Measurements from ENCODE around the gene EPN2.
"Not testable (repeated sequence)": the region's sequence is repeated elsewhere in the genome, so short reads cannot be mapped to it uniquely, and the experiment has no call there.

The EPN2 gene

GRCh38 chr17:19270704-19271611 is 33.8 kb downstream of the EPN2 start:
- Histone ChIP-seq H3K4me1 (ENCODE audit: control insufficient read depth, insufficient read depth, low read length) (peaks cover 42% of the 10 kb centered on the region), H3K4me3 (ENCODE audit: low read length) (no peak overlapping the region), H3K27me3 (replicated peaks; ENCODE audit: control insufficient read depth, insufficient read depth, low read length) (no peaks in the 10 kb centered on the region), H3K36me3 (ENCODE audit: control insufficient read depth, insufficient read depth, low read length, severe bottlenecking) (peaks cover 4% of the 10 kb centered on the region), H3K9me3 (ENCODE audit: control insufficient read depth, low read length) (no peaks in the 10 kb centered on the region), H3K9ac (ENCODE audit: low read length) (no peak overlapping the region)
- DNase-seq (ENCODE audit: low read depth), result no peak

- H3K27me3 ChIP-seq (replicated peaks; ENCODE audit: control insufficient read depth, insufficient read depth, low read length), result no peaks in the 10 kb centered on the region
- H3K9me3 ChIP-seq (ENCODE audit: control insufficient read depth, low read length), result no peaks in the 10 kb centered on the region
- DNase-seq (ENCODE audit: low read depth), result no peak
- peaks cover 4% of the 10 kb centered on the region for H3K36me3 ChIP-seq (ENCODE audit: control insufficient read depth, insufficient read depth, low read length, severe bottlenecking)
- H3K4me3 ChIP-seq (ENCODE audit: low read length), result no peak overlapping the region
- no peak overlapping the region for H3K9ac ChIP-seq (ENCODE audit: low read length)
- peaks cover 39% of the 10 kb centered on the region for H3K4me1 ChIP-seq (ENCODE audit: control insufficient read depth, insufficient read depth, low read length)
These were observed 34.7 kb downstream of the EPN2 start for GRCh38 chr17:19271780-19272357.

- H3K4me3 ChIP-seq (ENCODE audit: low read length), result no peak overlapping the region
- H3K27me3 ChIP-seq (replicated peaks; ENCODE audit: control insufficient read depth, insufficient read depth, low read length), result no peaks in the 10 kb centered on the region
- no peak for DNase-seq (ENCODE audit: low read depth)
- no peak overlapping the region for H3K9ac ChIP-seq (ENCODE audit: low read length)
- no peaks in the 10 kb centered on the region for H3K9me3 ChIP-seq (ENCODE audit: control insufficient read depth, low read length)
- peaks cover 37% of the 10 kb centered on the region for H3K4me1 ChIP-seq (ENCODE audit: control insufficient read depth, insufficient read depth, low read length)
- H3K36me3 ChIP-seq (ENCODE audit: control insufficient read depth, insufficient read depth, low read length, severe bottlenecking), result peaks cover 4% of the 10 kb centered on the region
These were observed 36.6 kb downstream of the EPN2 start for GRCh38 chr17:19273731-19274130.

GRCh38 chr17:19274893-19275292 is 37.7 kb downstream of the EPN2 start:
- Histone ChIP-seq H3K9ac (ENCODE audit: low read length) (no peak overlapping the region), H3K4me1 (ENCODE audit: control insufficient read depth, insufficient read depth, low read length) (peaks cover 38% of the 10 kb centered on the region), H3K27me3 (replicated peaks; ENCODE audit: control insufficient read depth, insufficient read depth, low read length) (no peaks in the 10 kb centered on the region), H3K4me3 (ENCODE audit: low read length) (no peak overlapping the region), H3K36me3 (ENCODE audit: control insufficient read depth, insufficient read depth, low read length, severe bottlenecking) (peaks cover 4% of the 10 kb centered on the region), H3K9me3 (ENCODE audit: control insufficient read depth, low read length) (no peaks in the 10 kb centered on the region)
- DNase-seq (ENCODE audit: low read depth), result no peak

- no peaks in the 10 kb centered on the region for H3K27me3 ChIP-seq (replicated peaks; ENCODE audit: control insufficient read depth, insufficient read depth, low read length)
- H3K4me1 ChIP-seq (ENCODE audit: control insufficient read depth, insufficient read depth, low read length), result peaks cover 45% of the 10 kb centered on the region
- H3K36me3 ChIP-seq (ENCODE audit: control insufficient read depth, insufficient read depth, low read length, severe bottlenecking), result peaks cover 4% of the 10 kb centered on the region
- no peak overlapping the region for H3K9ac ChIP-seq (ENCODE audit: low read length)
- DNase-seq (ENCODE audit: low read depth), result no peak
- H3K4me3 ChIP-seq (ENCODE audit: low read length), result no peak overlapping the region
- H3K9me3 ChIP-seq (ENCODE audit: control insufficient read depth, low read length), result no peaks in the 10 kb centered on the region
These were observed 38.4 kb downstream of the EPN2 start for GRCh38 chr17:19275457-19276127.

- H3K4me1 ChIP-seq (ENCODE audit: control insufficient read depth, insufficient read depth, low read length), result peaks cover 59% of the 10 kb centered on the region
- H3K36me3 ChIP-seq (ENCODE audit: control insufficient read depth, insufficient read depth, low read length, severe bottlenecking), result peaks cover 13% of the 10 kb centered on the region
- H3K9me3 ChIP-seq (ENCODE audit: control insufficient read depth, low read length); H3K9ac ChIP-seq (ENCODE audit: low read length); H3K4me3 ChIP-seq (ENCODE audit: low read length); H3K27me3 ChIP-seq (replicated peaks; ENCODE audit: control insufficient read depth, insufficient read depth, low read length); DNase-seq (ENCODE audit: low read depth): not testable (repeated sequence)
These were observed 41.1 kb downstream of the EPN2 start for GRCh38 chr17:19278284-19278683.

- Histone ChIP-seq H3K4me1 (ENCODE audit: control insufficient read depth, insufficient read depth, low read length) (peaks cover 55% of the 10 kb centered on the region), H3K9ac (ENCODE audit: low read length) (peak overlapping the region; percentile 45), H3K9me3 (ENCODE audit: control insufficient read depth, low read length) (no peaks in the 10 kb centered on the region), H3K27me3 (replicated peaks; ENCODE audit: control insufficient read depth, insufficient read depth, low read length) (no peaks in the 10 kb centered on the region), H3K36me3 (ENCODE audit: control insufficient read depth, insufficient read depth, low read length, severe bottlenecking) (peaks cover 17% of the 10 kb centered on the region), H3K4me3 (ENCODE audit: low read length) (no peak overlapping the region)
- no peak for DNase-seq (ENCODE audit: low read depth)
These were observed 41.6 kb downstream of the EPN2 start for GRCh38 chr17:19278729-19279128.

- Histone ChIP-seq H3K4me1 (ENCODE audit: control insufficient read depth, insufficient read depth, low read length) (peaks cover 36% of the 10 kb centered on the region), H3K27me3 (replicated peaks; ENCODE audit: control insufficient read depth, insufficient read depth, low read length) (no peaks in the 10 kb centered on the region), H3K36me3 (ENCODE audit: control insufficient read depth, insufficient read depth, low read length, severe bottlenecking) (peaks cover 18% of the 10 kb centered on the region), H3K9ac (ENCODE audit: low read length) (peak overlapping the region; percentile 1), H3K9me3 (ENCODE audit: control insufficient read depth, low read length) (no peaks in the 10 kb centered on the region), H3K4me3 (ENCODE audit: low read length) (no peak overlapping the region)
- no peak for DNase-seq (ENCODE audit: low read depth)
These were observed 44.0 kb downstream of the EPN2 start for GRCh38 chr17:19281161-19281560.

- Histone ChIP-seq H3K9ac (ENCODE audit: low read length) (no peak overlapping the region), H3K27me3 (replicated peaks; ENCODE audit: control insufficient read depth, insufficient read depth, low read length) (no peaks in the 10 kb centered on the region), H3K36me3 (ENCODE audit: control insufficient read depth, insufficient read depth, low read length, severe bottlenecking) (peaks cover 29% of the 10 kb centered on the region), H3K4me1 (ENCODE audit: control insufficient read depth, insufficient read depth, low read length) (peaks cover 26% of the 10 kb centered on the region), H3K9me3 (ENCODE audit: control insufficient read depth, low read length) (no peaks in the 10 kb centered on the region), H3K4me3 (ENCODE audit: low read length) (no peak overlapping the region)
- no peak for DNase-seq (ENCODE audit: low read depth)
These were observed 47.1 kb downstream of the EPN2 start for GRCh38 chr17:19284005-19284959.

GRCh38 chr17:19285213-19285900 is 48.2 kb downstream of the EPN2 start:
- no peak overlapping the region for H3K4me3 ChIP-seq (ENCODE audit: low read length)
- no peak for DNase-seq (ENCODE audit: low read depth)
- H3K4me1 ChIP-seq (ENCODE audit: control insufficient read depth, insufficient read depth, low read length), result peaks cover 22% of the 10 kb centered on the region
- H3K9ac ChIP-seq (ENCODE audit: low read length), result no peak overlapping the region
- H3K9me3 ChIP-seq (ENCODE audit: control insufficient read depth, low read length), result no peaks in the 10 kb centered on the region
- H3K36me3 ChIP-seq (ENCODE audit: control insufficient read depth, insufficient read depth, low read length, severe bottlenecking), result peaks cover 29% of the 10 kb centered on the region
- H3K27me3 ChIP-seq (replicated peaks; ENCODE audit: control insufficient read depth, insufficient read depth, low read length), result no peaks in the 10 kb centered on the region

Measured in adipocyte (in vitro differentiated cells).